ENCODE data around the gene SULT2B1.

SULT2B1 gene

GRCh38 chr19:48644355-48644754 lies 92.4 kb downstream of the SULT2B1 start:
- peaks cover 4% of the 10 kb centered on the region; the same call in 1 of the 2 replicates for H3K4me1 ChIP-seq (ENCODE audit: insufficient read depth, low read length)
- H3K36me3 ChIP-seq (ENCODE audit: insufficient read depth, low read depth, low read length) = 0 out of 2 replicates have a peak, but pooled peaks cover 4% of the 10 kb centered on the region
- H3K9ac ChIP-seq (ENCODE audit: low read depth, low read length) = peak overlapping the region; percentile 92; the same call in 1 of the 2 replicates
- H3K27ac ChIP-seq (ENCODE audit: low read length) = peak overlapping the region; percentile 57
- H3K4me3 ChIP-seq (ENCODE audit: low read length) = peak overlapping the region; percentile 90
- no peaks in the 10 kb centered on the region for H3K27me3 ChIP-seq (ENCODE audit: insufficient read depth, low read length)
- H3K9me3 ChIP-seq (ENCODE audit: insufficient read depth, low read depth, low read length) = no peaks in the 10 kb centered on the region

- Histone ChIP-seq H3K9ac (ENCODE audit: low read depth, low read length) (peak overlapping the region; percentile 92; the same call in 1 of the 2 replicates), H3K9me3 (ENCODE audit: insufficient read depth, low read depth, low read length) (no peaks in the 10 kb centered on the region), H3K36me3 (ENCODE audit: insufficient read depth, low read depth, low read length) (no peaks in the 10 kb centered on the region), H3K4me3 (ENCODE audit: low read length) (peak overlapping the region; percentile 90), H3K4me1 (ENCODE audit: insufficient read depth, low read length) (peaks cover 4% of the 10 kb centered on the region; the same call in 1 of the 2 replicates), H3K27ac (ENCODE audit: low read length) (peak overlapping the region; percentile 57), H3K27me3 (ENCODE audit: insufficient read depth, low read length) (no peaks in the 10 kb centered on the region)
Measured at GRCh38 chr19:48644839-48645619, 93.1 kb downstream of the SULT2B1 start.

GRCh38 chr19:48645620-48646000 lies 93.6 kb downstream of the SULT2B1 start:
- Histone ChIP-seq H3K27me3 (ENCODE audit: insufficient read depth, low read length) (no peaks in the 10 kb centered on the region), H3K27ac (ENCODE audit: low read length) (peak overlapping the region; percentile 57), H3K4me1 (ENCODE audit: insufficient read depth, low read length) (peaks cover 4% of the 10 kb centered on the region; the same call in 1 of the 2 replicates), H3K4me3 (ENCODE audit: low read length) (peak overlapping the region; percentile 90), H3K9ac (ENCODE audit: low read depth, low read length) (peak overlapping the region; percentile 92; the same call in 1 of the 2 replicates), H3K9me3 (ENCODE audit: insufficient read depth, low read depth, low read length) (no peaks in the 10 kb centered on the region), H3K36me3 (ENCODE audit: insufficient read depth, low read depth, low read length) (no peaks in the 10 kb centered on the region)

- Histone ChIP-seq H3K4me1 (ENCODE audit: insufficient read depth, low read length) (peaks cover 4% of the 10 kb centered on the region; the same call in 1 of the 2 replicates), H3K9ac (ENCODE audit: low read depth, low read length) (peak within 1 kb of the TSS; percentile 92; the same call in 1 of the 2 replicates), H3K4me3 (ENCODE audit: low read length) (peak within 1 kb of the TSS; percentile 90), H3K27me3 (ENCODE audit: insufficient read depth, low read length) (no peaks in the 10 kb centered on the region), H3K36me3 (ENCODE audit: insufficient read depth, low read depth, low read length) (no peaks in the 10 kb centered on the region), H3K9me3 (ENCODE audit: insufficient read depth, low read depth, low read length) (no peaks in the 10 kb centered on the region), H3K27ac (ENCODE audit: low read length) (peak within 1 kb of the TSS; percentile 57)
Measured at GRCh38 chr19:48646001-48646721, 94.2 kb downstream of the SULT2B1 start, which contains the start of gene CA11. Gene CA11, minus strand, starts transcription at chr19:48646187. Its CDS starts 555 bp downstream, at chr19:48645632.

- H3K9ac ChIP-seq (ENCODE audit: low read depth, low read length) = peak overlapping the region; percentile 10; the same call in 1 of the 2 replicates
- peak overlapping the region; percentile 40 for H3K4me3 ChIP-seq (ENCODE audit: low read length)
- no peaks in the 10 kb centered on the region for H3K9me3 ChIP-seq (ENCODE audit: insufficient read depth, low read depth, low read length)
- no peaks in the 10 kb centered on the region for H3K36me3 ChIP-seq (ENCODE audit: insufficient read depth, low read depth, low read length)
- H3K27ac ChIP-seq (ENCODE audit: low read length) = no peak overlapping the region
- H3K4me1 ChIP-seq (ENCODE audit: insufficient read depth, low read length) = peaks cover 4% of the 10 kb centered on the region; the same call in 1 of the 2 replicates
- no peaks in the 10 kb centered on the region for H3K27me3 ChIP-seq (ENCODE audit: insufficient read depth, low read length)
Measured at GRCh38 chr19:48646722-48647216, 94.8 kb downstream of the SULT2B1 start.

GRCh38 chr19:48648134-48648533 lies 96.2 kb downstream of the SULT2B1 start:
- Histone ChIP-seq H3K9me3 (ENCODE audit: insufficient read depth, low read depth, low read length) (no peaks in the 10 kb centered on the region), H3K4me3 (ENCODE audit: low read length) (no peak overlapping the region), H3K27me3 (ENCODE audit: insufficient read depth, low read length) (no peaks in the 10 kb centered on the region), H3K9ac (ENCODE audit: low read depth, low read length) (no peak overlapping the region), H3K36me3 (ENCODE audit: insufficient read depth, low read depth, low read length) (no peaks in the 10 kb centered on the region), H3K4me1 (ENCODE audit: insufficient read depth, low read length) (peaks cover 4% of the 10 kb centered on the region; the same call in 1 of the 2 replicates), H3K27ac (ENCODE audit: low read length) (no peak overlapping the region)
